Measurements from ENCODE around the gene DIPK1C.

The DIPK1C gene

DNA sequence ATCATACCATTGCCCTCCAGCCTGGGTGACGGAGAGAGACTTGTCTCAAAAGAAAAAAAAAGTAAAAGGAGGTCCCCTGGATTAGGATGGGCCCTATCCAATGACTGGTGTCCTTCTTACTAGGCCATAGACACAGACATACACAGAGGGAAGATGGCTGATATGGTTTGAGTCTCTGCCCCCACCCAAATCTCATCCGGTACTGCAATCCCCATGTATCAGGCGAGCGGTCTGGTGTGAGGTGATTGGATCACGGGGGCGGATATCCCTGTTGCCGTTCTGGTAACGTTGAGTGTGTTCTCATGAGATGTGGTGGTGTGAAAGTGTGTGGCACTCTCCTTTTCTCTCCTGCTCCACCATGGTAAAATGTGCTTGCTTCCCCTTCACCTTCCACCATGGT, 31.2 kb upstream of the DIPK1C start:
- Histone ChIP-seq H3K9ac (no peak overlapping the region), H3K4me1 (peaks cover 69% of the 10 kb centered on the region), H4K20me1 (no peaks in the 10 kb centered on the region), H3K36me3 (no peaks in the 10 kb centered on the region; the same call in 1 of the 2 replicates), H3K9me3 (peaks cover 20% of the 10 kb centered on the region), H3K4me3 (no peak overlapping the region), H3K27me3 (no peaks in the 10 kb centered on the region), H3K4me2 (peak overlapping the region; percentile 94), H3K27ac (0 out of 2 replicates have a peak overlapping the region, but pooled peaks have one; percentile 25)
- no peak for TF ChIP-seq Cebpa-rat (IDR thresholded peaks at IDR 0.05)

DNA sequence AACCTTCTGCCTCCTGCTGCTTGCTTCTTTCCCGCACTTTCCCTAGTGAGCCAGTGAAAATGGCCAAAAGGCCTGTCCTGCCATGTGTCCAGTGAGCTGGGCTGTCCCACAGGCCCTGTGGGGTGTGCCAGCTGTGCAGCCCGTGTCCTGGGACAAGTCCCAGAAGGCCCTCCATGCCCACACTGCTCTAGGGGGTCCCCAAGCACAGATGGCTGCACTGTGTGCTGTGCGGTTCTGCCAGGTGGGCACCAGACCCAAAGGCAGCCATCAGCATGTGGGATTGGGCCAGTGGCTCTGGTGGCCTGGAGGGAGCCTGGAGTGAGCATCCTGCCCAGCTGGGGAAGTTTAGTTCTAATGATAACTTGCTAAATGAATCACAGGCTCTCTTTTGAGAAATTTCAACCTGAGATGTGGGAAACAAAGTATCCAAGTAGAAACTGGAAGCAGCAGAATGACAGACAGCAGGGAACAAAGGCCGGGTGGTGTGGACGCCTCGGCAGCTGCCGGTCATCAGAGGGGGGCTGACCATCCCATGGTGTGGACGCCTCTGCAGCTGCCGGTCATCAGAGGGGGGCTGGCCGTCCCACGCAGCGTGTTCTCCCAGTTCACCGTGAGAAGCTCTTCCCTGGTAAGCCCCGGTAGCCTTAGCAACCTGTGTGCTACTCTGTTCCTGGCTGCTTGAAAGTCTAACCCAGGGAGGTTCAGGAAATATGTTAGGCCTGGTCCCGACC, 29.2 kb upstream of the DIPK1C start:
- no peak for TF ChIP-seq Cebpa-rat (IDR thresholded peaks at IDR 0.05)
- Histone ChIP-seq H3K36me3 (no peaks in the 10 kb centered on the region), H3K4me1 (peaks cover 71% of the 10 kb centered on the region), H3K27ac (peak overlapping the region; percentile 64), H3K27me3 (no peaks in the 10 kb centered on the region), H3K4me2 (peak overlapping the region; percentile 94), H4K20me1 (no peaks in the 10 kb centered on the region), H3K4me3 (peak overlapping the region; percentile 40), H3K9me3 (peaks cover 7% of the 10 kb centered on the region; the same call in 1 of the 2 replicates), H3K9ac (peak overlapping the region; percentile 62)

DNA sequence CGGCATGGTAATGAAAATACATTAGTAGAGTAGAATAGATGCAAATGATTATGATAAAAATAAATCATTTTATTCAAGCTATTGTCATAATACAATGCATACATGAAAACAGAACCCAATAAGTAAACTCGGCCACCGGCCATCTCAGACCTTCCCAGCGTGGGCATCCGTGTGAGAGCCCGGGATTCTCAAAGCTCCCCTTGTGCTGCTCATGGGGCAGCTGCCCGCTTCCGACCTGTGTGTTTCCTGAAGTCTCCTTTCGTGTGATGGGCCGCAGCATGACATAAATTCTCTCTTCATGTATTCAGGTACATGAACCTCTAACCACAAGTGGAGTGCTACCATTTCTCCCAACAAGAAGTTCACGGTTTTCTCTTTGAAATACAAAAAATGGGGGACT, 25.6 kb upstream of the DIPK1C start:
- Histone ChIP-seq H3K4me2 (no peak overlapping the region), H3K27ac (no peak overlapping the region), H3K9ac (no peak overlapping the region), H3K36me3 (no peaks in the 10 kb centered on the region), H3K9me3 (no peaks in the 10 kb centered on the region), H3K27me3 (no peaks in the 10 kb centered on the region), H3K4me1 (peaks cover 71% of the 10 kb centered on the region), H4K20me1 (no peaks in the 10 kb centered on the region), H3K4me3 (no peak overlapping the region)
- TF ChIP-seq Cebpa-rat (IDR thresholded peaks at IDR 0.05), result no peak

DNA sequence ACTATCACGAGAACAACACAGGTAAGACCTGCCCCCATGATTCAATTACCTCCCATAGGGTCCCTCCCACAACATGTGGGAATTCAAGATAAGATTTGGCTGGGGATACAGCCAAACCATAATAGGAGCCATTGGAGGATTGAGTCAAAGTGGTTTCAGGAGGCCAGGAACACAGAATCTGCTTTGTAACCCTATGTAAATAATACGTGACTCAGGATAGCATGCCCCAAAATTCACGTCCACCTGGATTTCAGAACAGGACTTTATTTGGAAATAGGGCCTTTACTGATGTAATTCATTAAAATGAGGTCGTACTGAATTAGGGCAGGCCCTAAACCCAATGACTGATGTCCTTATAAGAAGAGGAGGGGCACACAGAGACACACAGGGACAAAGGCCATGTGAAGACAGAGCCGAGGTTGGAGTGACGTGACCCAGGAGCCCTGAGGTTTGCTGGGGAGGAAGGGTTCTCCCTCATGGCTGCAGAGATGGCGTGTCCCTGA, 23.1 kb upstream of the DIPK1C start:
- TF ChIP-seq Cebpa-rat (IDR thresholded peaks at IDR 0.05), result no peak
- Histone ChIP-seq H3K4me1 (peaks cover 46% of the 10 kb centered on the region), H3K4me3 (no peak overlapping the region), H4K20me1 (no peaks in the 10 kb centered on the region), H3K36me3 (no peaks in the 10 kb centered on the region), H3K9ac (no peak overlapping the region), H3K4me2 (peak overlapping the region; percentile 40; the same call in 1 of the 2 replicates), H3K27me3 (no peaks in the 10 kb centered on the region), H3K9me3 (no peaks in the 10 kb centered on the region; the same call in 1 of the 2 replicates), H3K27ac (no peak overlapping the region)

DNA sequence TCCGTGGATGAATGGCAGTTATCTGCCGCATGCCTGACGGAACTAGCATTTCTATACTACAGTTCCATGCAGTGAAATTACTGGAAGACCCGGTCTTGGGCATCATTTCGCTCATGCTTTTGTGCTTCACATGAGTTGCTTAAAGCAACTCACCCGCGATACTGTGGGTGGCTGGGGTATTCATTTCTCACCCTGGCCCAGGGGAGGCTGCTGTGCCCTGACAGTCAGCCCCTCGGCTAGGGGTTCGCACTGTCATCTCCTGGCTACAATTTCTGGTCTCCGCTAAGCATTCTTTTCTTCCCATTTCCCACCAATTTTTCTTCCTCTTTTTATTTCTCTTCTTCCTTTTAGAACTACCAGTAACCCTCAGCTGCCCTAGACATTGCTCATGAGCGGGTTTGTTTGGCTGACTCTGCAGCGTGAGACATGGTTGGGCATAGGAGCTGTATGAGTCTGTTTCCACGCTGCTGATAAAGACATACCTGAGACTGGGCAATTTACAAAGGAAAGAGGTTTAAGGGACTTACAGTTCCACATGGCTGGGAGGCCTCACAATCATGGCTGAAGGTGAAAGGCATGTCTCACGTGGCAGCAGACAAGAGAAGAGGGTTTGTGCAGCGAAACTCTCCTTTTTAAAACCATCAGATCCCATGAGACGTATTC, 22.5 kb upstream of the DIPK1C start:
- H3K27ac ChIP-seq, result no peak overlapping the region
- no peak for TF ChIP-seq Cebpa-rat (IDR thresholded peaks at IDR 0.05)
- H3K4me3 ChIP-seq, result no peak overlapping the region
- no peaks in the 10 kb centered on the region for H3K27me3 ChIP-seq
- no peak overlapping the region for H3K9ac ChIP-seq
- H3K4me2 ChIP-seq, result no peak overlapping the region; the same call in 1 of the 2 replicates
- H3K9me3 ChIP-seq, result no peaks in the 10 kb centered on the region; the same call in 1 of the 2 replicates
- no peaks in the 10 kb centered on the region for H4K20me1 ChIP-seq
- peaks cover 44% of the 10 kb centered on the region for H3K4me1 ChIP-seq
- no peaks in the 10 kb centered on the region for H3K36me3 ChIP-seq

DNA sequence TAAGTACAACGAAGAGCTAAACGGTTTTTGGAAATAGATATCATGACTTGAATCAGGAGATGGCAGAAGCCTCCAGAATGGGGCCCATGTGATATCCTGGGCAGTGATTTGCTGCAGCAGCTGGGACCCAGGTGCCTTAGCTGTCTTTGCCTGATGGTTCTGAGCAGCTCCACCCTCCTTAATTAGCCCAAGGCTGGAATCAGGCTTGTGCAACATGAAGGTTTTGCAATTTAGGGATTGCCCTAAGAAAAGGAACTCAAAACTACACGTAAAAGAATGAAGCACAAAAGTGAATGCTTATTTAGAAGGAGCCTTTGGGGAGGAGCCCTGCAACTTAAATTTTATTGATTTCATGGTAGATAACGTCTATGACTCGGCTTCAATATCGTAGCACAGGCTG, 21.8 kb upstream of the DIPK1C start:
- H3K4me3 ChIP-seq, result no peak overlapping the region
- no peaks in the 10 kb centered on the region; the same call in 1 of the 2 replicates for H3K9me3 ChIP-seq
- peaks cover 44% of the 10 kb centered on the region for H3K4me1 ChIP-seq
- H3K9ac ChIP-seq, result no peak overlapping the region
- no peaks in the 10 kb centered on the region for H3K27me3 ChIP-seq
- no peak for TF ChIP-seq Cebpa-rat (IDR thresholded peaks at IDR 0.05)
- no peak overlapping the region for H3K27ac ChIP-seq
- H3K36me3 ChIP-seq, result no peaks in the 10 kb centered on the region
- no peak overlapping the region for H3K4me2 ChIP-seq
- no peaks in the 10 kb centered on the region for H4K20me1 ChIP-seq

DNA sequence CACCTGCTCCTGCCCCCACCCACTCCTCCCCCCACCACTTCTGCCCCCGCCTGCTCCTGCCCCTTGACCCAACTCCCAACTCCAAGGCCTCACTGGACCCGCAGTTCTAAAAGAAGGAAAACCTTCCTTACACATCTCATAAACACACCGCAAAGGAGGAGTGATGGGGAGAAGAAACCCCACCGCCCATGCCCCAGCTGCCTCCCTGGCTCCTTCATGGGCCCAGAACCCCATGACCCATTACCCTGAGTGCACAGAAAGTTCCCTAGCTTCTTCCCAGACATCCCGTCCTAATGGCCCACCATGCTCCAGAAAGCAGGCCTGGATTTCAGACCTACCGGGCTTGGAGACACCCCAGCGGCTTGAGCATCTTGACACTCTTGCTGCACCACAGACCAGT, 21.2 kb upstream of the DIPK1C start:
- no peak overlapping the region for H3K4me3 ChIP-seq
- H4K20me1 ChIP-seq, result no peaks in the 10 kb centered on the region
- H3K27ac ChIP-seq, result no peak overlapping the region
- no peak for TF ChIP-seq Cebpa-rat (IDR thresholded peaks at IDR 0.05)
- no peak overlapping the region for H3K4me2 ChIP-seq
- H3K9ac ChIP-seq, result no peak overlapping the region
- H3K4me1 ChIP-seq, result peaks cover 42% of the 10 kb centered on the region
- H3K27me3 ChIP-seq, result no peaks in the 10 kb centered on the region
- no peaks in the 10 kb centered on the region for H3K36me3 ChIP-seq
- peaks cover 1% of the 10 kb centered on the region; the same call in 1 of the 2 replicates for H3K9me3 ChIP-seq

DNA sequence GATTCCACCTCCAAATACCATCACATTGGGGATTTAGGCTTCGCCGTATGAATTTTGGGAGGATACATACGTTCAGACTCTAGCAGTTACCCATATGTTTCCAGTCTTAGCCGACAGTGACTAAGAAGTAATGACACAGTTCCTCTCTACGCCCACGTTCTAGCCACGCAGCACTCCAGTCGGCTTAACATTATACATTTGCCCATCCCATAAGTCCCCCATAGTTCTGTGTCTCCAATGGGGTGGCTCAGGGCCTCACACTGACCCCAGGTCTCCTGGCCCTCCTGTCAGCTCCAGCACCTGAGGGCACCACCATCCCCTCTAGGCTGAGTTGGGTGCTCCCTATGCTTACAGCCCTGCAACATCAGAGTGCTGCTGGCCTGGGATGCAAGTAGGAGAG, 20.7 kb upstream of the DIPK1C start:
- no peak overlapping the region for H3K9ac ChIP-seq
- H3K36me3 ChIP-seq, result no peaks in the 10 kb centered on the region
- peaks cover 38% of the 10 kb centered on the region for H3K4me1 ChIP-seq
- TF ChIP-seq Cebpa-rat (IDR thresholded peaks at IDR 0.05), result no peak
- H3K27me3 ChIP-seq, result no peaks in the 10 kb centered on the region
- H3K27ac ChIP-seq, result no peak overlapping the region
- peaks cover 3% of the 10 kb centered on the region; the same call in 1 of the 2 replicates for H3K9me3 ChIP-seq
- no peak overlapping the region for H3K4me3 ChIP-seq
- no peak overlapping the region for H3K4me2 ChIP-seq
- no peaks in the 10 kb centered on the region for H4K20me1 ChIP-seq

DNA sequence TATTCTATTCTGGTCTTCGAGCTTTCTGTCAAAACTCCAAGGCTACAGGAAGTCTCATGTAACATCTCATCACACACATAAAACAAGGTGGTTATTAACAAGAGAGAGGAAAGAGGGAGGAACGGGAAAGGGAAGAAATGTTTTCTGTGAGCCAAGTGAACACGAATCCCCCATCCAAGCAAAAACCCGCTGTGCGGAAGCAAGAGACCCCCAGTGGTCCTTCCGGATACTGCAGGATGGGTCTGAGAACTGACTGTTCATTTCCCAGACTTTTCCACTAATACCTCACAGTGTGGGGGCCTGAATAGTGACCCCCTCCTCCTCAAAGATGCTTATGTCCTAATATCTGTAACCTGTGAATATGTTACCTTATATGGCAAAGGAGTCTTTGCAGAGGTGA, 19.0 kb upstream of the DIPK1C start:
- TF ChIP-seq Cebpa-rat (IDR thresholded peaks at IDR 0.05), result no peak
- H3K27me3 ChIP-seq, result no peaks in the 10 kb centered on the region

More for the DNA sequence above, 19.0 kb upstream of the DIPK1C start:
- H3K9me3 ChIP-seq, result peaks cover 15% of the 10 kb centered on the region
- no peak overlapping the region for H3K27ac ChIP-seq
- H3K4me1 ChIP-seq, result peaks cover 30% of the 10 kb centered on the region
- H3K9ac ChIP-seq, result no peak overlapping the region
- H3K4me2 ChIP-seq, result no peak overlapping the region
- no peak overlapping the region for H3K4me3 ChIP-seq
- no peaks in the 10 kb centered on the region for H3K36me3 ChIP-seq
- no peaks in the 10 kb centered on the region for H4K20me1 ChIP-seq

All from BLaER1 (cell line).